K562 (cell line): ENCODE results near the gene APOBEC3F. TPM values are rescaled to one million over a fixed set of nuclear protein-coding genes. Genes with fewer than 3 reads are reported as not detected.
"Not testable (repeated sequence)": the region's sequence is repeated elsewhere in the genome, so short reads cannot be mapped to it uniquely, and the experiment has no call there.

Experiments
- ATAC-seq: fragments of 200-7000 bp; cut with Tn5 transposase; 3 replicates; pipeline ENCODE4 v1.9.1; 2020; ENCODE audit warnings: moderate library complexity
- BruUV-seq: library from RNA; stranded (reverse); fragments of 400-500 nt; replicated peaks from 2 replicates; lab custom pipeline; 2021; lab: Mats Ljungman, UMichigan
- CTCF ChIA-PET: fragments of 300-600 bp; formaldehyde crosslinking; extraction: SDS; loops from one replicate; lab custom pipeline; 2021; ENCODE audit warnings: low intra/inter-chr PET ratio; lab: Yijun Ruan, JAX
- POLR2A ChIA-PET: fragments of 300-600, 350-650 bp; sonication (Branson Sonifier 250); formaldehyde crosslinking; extraction: SDS; loops from one replicate; lab custom pipeline; 2021; ENCODE audit warnings: antibody characterized with exemption, inconsistent platforms; lab: Yijun Ruan, JAX
- DNase-seq, 4 experiments: peaks; one replicate each; pipeline versions ENCODE4 v3.0.0 to v3.0.0-alpha.2; 2011 to 2018; ENCODE audit warnings: low spot score in 3 of 4, mixed read lengths in 3 of 4; ENCODE audit errors: extremely low read depth in 1 of 4
- FAIRE-seq: peaks from 2 replicates; lab custom pipeline; 2011; peaks lifted over from hg19 to GRCh38; lab: Jason Lieb, UNC
- H2AFZ ChIP-seq: 2 replicates; pipeline ENCODE4 v1.6.0; 2011; ENCODE audit warnings: low read depth, low read length, control low read depth, inconsistent platforms
- H3K27ac ChIP-seq: fragments of 200-600 bp; 3 replicates; pipeline ENCODE4 v1.8.0; 2011; ENCODE audit warnings: low read depth, mild to moderate bottlenecking, control low read depth, inconsistent platforms, low read length, moderate library complexity, mixed read lengths; ENCODE audit errors: extremely low read depth
- H3K27me3 ChIP-seq, 2 experiments: fragments of 300-600 bp in 1 of 2; 2 replicates in 1 of 2; 3 replicates in 1 of 2; pipeline versions ENCODE4 v1.6.0 to v1.8.0; 2011; ENCODE audit warnings: inconsistent platforms in 2 of 2, low read length in 2 of 2, mild to moderate bottlenecking in 1 of 2, mixed read lengths in 1 of 2, moderate library complexity in 1 of 2; ENCODE audit not compliant: control insufficient read depth in 2 of 2, insufficient read depth in 2 of 2
- H3K36me3 ChIP-seq: fragments of 300-600 bp; 3 replicates; pipeline ENCODE4 v1.8.0; 2011; ENCODE audit warnings: mild to moderate bottlenecking, low read length, inconsistent platforms; ENCODE audit not compliant: control insufficient read depth, insufficient read depth
- H3K4me1 ChIP-seq, 2 experiments: fragments of 200-600 bp in 1 of 2; replicated peaks in 1 of 2; 2 replicates in 1 of 2; 3 replicates in 1 of 2; pipeline versions ENCODE4 v1.5.1 to v1.8.0; 2011; ENCODE audit warnings: inconsistent platforms in 2 of 2, low read length in 2 of 2, mild to moderate bottlenecking in 1 of 2, mixed read lengths in 1 of 2, moderate library complexity in 1 of 2; ENCODE audit not compliant: control insufficient read depth in 2 of 2, insufficient read depth in 2 of 2
- H3K4me2 ChIP-seq: 2 replicates; pipeline ENCODE4 v1.6.1; 2011; ENCODE audit warnings: low read length, control low read depth, inconsistent platforms, mixed read lengths; ENCODE audit not compliant: insufficient read depth
- H3K4me3 ChIP-seq: fragments of 200-600 bp; sonication (generic), shearing (Covaris generic); 2 replicates; pipeline ENCODE4 v1.5.1; 2016; ENCODE audit warnings: control low read depth, inconsistent platforms
- H3K79me2 ChIP-seq: fragments of 200-600 bp; 3 replicates; pipeline ENCODE4 v1.8.0; 2011; ENCODE audit warnings: low read length, inconsistent platforms; ENCODE audit not compliant: control insufficient read depth, insufficient read depth
- H3K9ac ChIP-seq, 2 experiments: 2 replicates each; pipeline versions ENCODE4 v1.6.0 to v1.6.1; 2011; ENCODE audit warnings: low read depth in 2 of 2, low read length in 2 of 2, control low read depth in 1 of 2, inconsistent platforms in 1 of 2, mild to moderate bottlenecking in 1 of 2, mixed read lengths in 1 of 2; ENCODE audit not compliant: insufficient read depth in 1 of 2
- H3K9me1 ChIP-seq: one replicate; pipeline ENCODE4 v1.6.0; 2011; ENCODE audit warnings: inconsistent platforms, mild to moderate bottlenecking, low read length, moderate library complexity; ENCODE audit not compliant: control insufficient read depth, insufficient read depth
- H3K9me3 ChIP-seq: replicated peaks from 2 replicates; pipeline ENCODE4 v1.5.1; 2011; ENCODE audit warnings: low read depth, low read length, inconsistent platforms; ENCODE audit not compliant: control insufficient read depth, insufficient read depth
- H4K20me1 ChIP-seq: replicated peaks from 2 replicates; pipeline ENCODE4 v1.6.1; 2011; ENCODE audit warnings: low read length, inconsistent platforms, mixed read lengths; ENCODE audit not compliant: control insufficient read depth, insufficient read depth
- ATF1 ChIP-seq, 2 experiments: fragments of 450-650 bp in 1 of 2; IDR thresholded peaks; 2 replicates each; pipeline ENCODE4 v1.6.1; 2016; ENCODE audit warnings: missing compliant biosample characterization in 1 of 2, missing genetic modification characterization in 1 of 2
- CBFA2T3 ChIP-seq: fragments of 450-650 bp; IDR thresholded peaks from 2 replicates; pipeline ENCODE4 v1.6.1; 2017
- CTBP1 ChIP-seq: fragments of 450-650 bp; IDR thresholded peaks from 2 replicates; pipeline ENCODE4 v1.6.1; 2016; ENCODE audit warnings: borderline replicate concordance
- HDAC2 ChIP-seq: fragments of 450-650 bp; IDR thresholded peaks from 2 replicates; pipeline ENCODE4 v1.6.1; 2016; ENCODE audit warnings: mild to moderate bottlenecking
- KDM1A ChIP-seq, 2 experiments: fragments of 450-650 bp; IDR thresholded peaks; 2 replicates each; pipeline ENCODE4 v1.6.1; 2016; ENCODE audit warnings: mild to moderate bottlenecking in 2 of 2
- MEF2A ChIP-seq: IDR thresholded peaks from 2 replicates; pipeline ENCODE4 v1.6.1; 2011; ENCODE audit warnings: low read depth, mild to moderate bottlenecking, low read length, moderate library complexity; ENCODE audit not compliant: control insufficient read depth
- MEF2D ChIP-seq: conservative IDR thresholded peaks from 2 replicates; pipeline ENCODE4 v1.6.1; 2016; ENCODE audit warnings: low read depth, missing genetic modification characterization, missing compliant biosample characterization
- MTF1 ChIP-seq: fragments of 250-450 bp; sonication (Bioruptor Pico); IDR thresholded peaks from 2 replicates; pipeline ENCODE4 v1.9.0; 2021; ENCODE audit warnings: moderate library complexity, mild to moderate bottlenecking, inconsistent platforms, borderline replicate concordance
- PHF21A ChIP-seq: fragments of 450-650 bp; IDR thresholded peaks from 2 replicates; pipeline ENCODE4 v1.6.1; 2017; ENCODE audit warnings: low read depth, borderline replicate concordance
- RBM34 ChIP-seq: fragments of 200-400 bp; formaldehyde crosslinking; IDR thresholded peaks from 2 replicates; pipeline ENCODE4 v1.6.1; 2018; ENCODE audit warnings: low read length, borderline replicate concordance; ENCODE audit not compliant: insufficient read depth
- SOX6 ChIP-seq: fragments of 450-650 bp; IDR thresholded peaks from 2 replicates; pipeline ENCODE4 v1.6.1; 2014; ENCODE audit warnings: mild to moderate bottlenecking
- TEAD1 ChIP-seq, 2 experiments: fragments of 450-650 bp in 1 of 2; sonication (generic) in 1 of 2; formaldehyde crosslinking; IDR thresholded peaks; 2 replicates each; pipeline versions ENCODE4 v1.4.0 to v1.8.0; 2020 to 2022; ENCODE audit warnings: mild to moderate bottlenecking in 2 of 2, missing genetic modification reagents in 1 of 2
- TSC22D4 ChIP-seq: fragments of 450-650 bp; IDR thresholded peaks from 2 replicates; pipeline ENCODE4 v1.6.1; 2016; ENCODE audit warnings: missing genetic modification characterization, missing biosample characterization, control low read depth
- U2AF2 ChIP-seq: fragments of 200-400 bp; formaldehyde crosslinking; optimal IDR thresholded peaks from 2 replicates; pipeline ENCODE3; 2017; ENCODE audit warnings: low read depth, mild to moderate bottlenecking, low read length
- ZFX ChIP-seq: sonication (generic); formaldehyde crosslinking; IDR thresholded peaks from 2 replicates; pipeline ENCODE4 v1.8.0; 2022; ENCODE audit warnings: mild to moderate bottlenecking, missing genetic modification reagents, moderate library complexity
- ZNF76 ChIP-seq: fragments of 250-450 bp; sonication (Bioruptor Pico); IDR thresholded peaks from 2 replicates; pipeline ENCODE4 v1.4.0; 2020; ENCODE audit warnings: mild to moderate bottlenecking, moderate library complexity, borderline replicate concordance
- ZNF764 ChIP-seq: fragments of 250-450 bp; sonication (Bioruptor Pico); IDR thresholded peaks from 2 replicates; pipeline ENCODE4 v1.4.0; 2020; ENCODE audit warnings: low read depth, mild to moderate bottlenecking, moderate library complexity
- ZZZ3 ChIP-seq: fragments of 450-650 bp; IDR thresholded peaks from 2 replicates; pipeline ENCODE4 v1.6.1; 2016; ENCODE audit warnings: antibody characterized with exemption, mild to moderate bottlenecking, moderate library complexity
- WGBS: fragments of 100-300 bp; shearing (Covaris generic); methylation state at CpG from one replicate; pipeline ENCODE4 v1.1.6; 2016; ENCODE audit warnings: low coverage, mixed read lengths; ENCODE audit not compliant: insufficient coverage; ENCODE audit errors: missing lambda C conversion rate; 5-methylcytosine and 5-hydroxymethylcytosine counted together
- in situ Hi-C: fragments of 300-500 bp; cut with MboI; formaldehyde crosslinking; loops from 4 replicates; pipeline ENCODE4 v1.15.0; 2018; ENCODE audit warnings: inconsistent platforms, mixed read lengths
- intact Hi-C: fragments of 100-400 bp; cut with micrococcal nuclease; formaldehyde crosslinking; loops from 2 replicates; pipeline ENCODE4 v1.14.2; 2022
- polyA plus RNA-seq, 8 experiments: library from polyadenylated mRNA; depleted of rRNA in 4 of 8; stranded (reverse) in 5 of 8; unstranded in 3 of 8; fragments of >200 nt; fragmentation: Nextera tagmentation in 2 of 8; fragmentation: Illumina TruSeq in 1 of 8; extraction: Ambion mirVana in 2 of 8; extraction: Trizol in 1 of 8; gene quantifications; 2 replicates each; pipeline versions ENCODE4 v1.2.1 to v1.2.3, GENCODE V29; 2011 to 2014; ENCODE audit warnings: inconsistent platforms in 1 of 8, missing spikeins in 1 of 8
- total RNA-seq, 7 experiments: library from RNA; depleted of rRNA in 6 of 7; stranded (reverse); fragments of >200 nt in 6 of 7; fragmentation: Illumina TruSeq in 2 of 7; extraction: Trizol in 2 of 7; gene quantifications; 2 replicates each; pipeline versions ENCODE4 v1.2.1 to v1.2.3, GENCODE V29; 2011 to 2021; ENCODE audit warnings: low replicate concordance in 1 of 7

APOBEC3F gene
- total and polyA plus RNA-seq, 9 of the 15 experiments (the other 6 are each of a cell fraction or from before 2014, with no cell fraction given), result 1.1 to 3.3 (median 1.9) TPM

- Histone ChIP-seq H2AFZ (no peak overlapping the region), H3K9me3 (no peaks in the 10 kb centered on the region), H3K9me1 (no peaks in the 10 kb centered on the region), H3K4me1 (peaks cover 0 to 20% of the 10 kb centered on the region in 2 experiments; a peak in 4 of 5 replicates), H3K79me2 (peaks cover 4% of the 10 kb centered on the region; the same call in 2 of the 3 replicates), H3K27ac (no peak overlapping the region), H4K20me1 (no peaks in the 10 kb centered on the region), H3K4me3 (no peak overlapping the region), H3K36me3 (no peaks in the 10 kb centered on the region; the same call in 2 of the 3 replicates), H3K4me2 (no peak overlapping the region), H3K9ac (peak overlapping the region in 1 of 2 experiments; percentile 68; a peak in 2 of 4 replicates), H3K27me3 (no peaks in the 10 kb centered on the region)
- intact Hi-C loops, result no loop called here
- TF ChIP-seq PHF21A, result no peak
- no peak for TF ChIP-seq ATF1 (CRISPR knock-in tag; IDR thresholded peaks at IDR 0.05)
- TF ChIP-seq ATF1 (tag; IDR thresholded peaks at IDR 0.05), result no peak
- no peak for TF ChIP-seq ZFX (CRISPR knock-in tag)
- TF ChIP-seq CTBP1, result no peak
- no peak for TF ChIP-seq MTF1 (CRISPR knock-in tag)
- no peak for TF ChIP-seq ZNF764
- TF ChIP-seq KDM1A (IDR thresholded peaks at IDR 0.05), result no peak
- no peak for TF ChIP-seq MEF2A
- TF ChIP-seq ZNF76, result no peak
- no peak for TF ChIP-seq TEAD1 (CRISPR knock-in tag; IDR thresholded peaks at IDR 0.05)
- TF ChIP-seq SOX6, result no peak
- no peak for TF ChIP-seq U2AF2
- no peak for TF ChIP-seq HDAC2
- no peak for TF ChIP-seq CBFA2T3
- no peak for TF ChIP-seq RBM34
- TF ChIP-seq ZZZ3, result no peak
- no peak for TF ChIP-seq MEF2D
- no peak for TF ChIP-seq TSC22D4
- DNase-seq (no peak), ATAC-seq (no peak), FAIRE-seq (no peak)
- BruUV-seq, result no TSS peak
- in situ Hi-C loops, result loop anchor here (5.0 kb wide), 1 partner anchor 36 kb away; the partner anchor contains the start of gene APOBEC3F
- 71% methylated on average over 4 of the region's 8 CpGs for WGBS
- POLR2A ChIA-PET, result interaction anchor here (1.0 kb wide), 1 partner anchor 10 kb away, joined by 6 read pairs; no protein-coding TSS in a partner anchor
- CTCF ChIA-PET, result no interaction called here
Measured at GRCh38 chr22:39078329-39078728, 37.7 kb downstream of the APOBEC3F start.

GRCh38 chr22:39079054-39079637 lies 38.5 kb downstream of the APOBEC3F start:
- in situ Hi-C loops, result loop anchor here (5.0 kb wide), 1 partner anchor 37 kb away; the partner anchor contains the start of gene APOBEC3F
- H3K27me3 ChIP-seq, H3K9ac ChIP-seq, H2AFZ ChIP-seq, H3K9me1 ChIP-seq, H3K4me3 ChIP-seq, DNase-seq, BruUV-seq, H3K36me3 ChIP-seq, H4K20me1 ChIP-seq, H3K79me2 ChIP-seq, ATAC-seq, CTCF ChIA-PET, H3K4me2 ChIP-seq, intact Hi-C loops, H3K9me3 ChIP-seq, H3K27ac ChIP-seq: not testable (repeated sequence)
- 77% methylated on average over 6 of the region's 24 CpGs for WGBS
- POLR2A ChIA-PET, result interaction anchor here (0.6 to 1.0 kb wide), 2 partner anchors 11 kb away, joined by 3 to 6 read pairs; no protein-coding TSS in a partner anchor
- FAIRE-seq, result peak; percentile 61
- H3K4me1 ChIP-seq, result peaks cover 0 to 20% of the 10 kb centered on the region in 2 experiments; a peak in 4 of 5 replicates
